HepG2 (cell line): ENCODE measurements around the gene AP4S1. TPM values are rescaled to one million over a fixed set of nuclear protein-coding genes. Genes with fewer than 3 reads are reported as not detected.

Source experiments
- ELF3 ChIP-seq: IDR thresholded peaks from 2 replicates; pipeline ENCODE4 v1.6.1; 2016; ENCODE audit warnings: missing genetic modification reagents, missing compliant biosample characterization
- ETV5 ChIP-seq: IDR thresholded peaks from 2 replicates; pipeline ENCODE4 v1.6.1; 2018; ENCODE audit warnings: missing biosample characterization, missing genetic modification reagents, inconsistent platforms, borderline replicate concordance
- FOXM1 ChIP-seq: sonication (generic); formaldehyde crosslinking; IDR thresholded peaks from 2 replicates; pipeline ENCODE4 v1.5.0; 2020; ENCODE audit warnings: missing genetic modification reagents
- KLF15 ChIP-seq: sonication (generic); formaldehyde crosslinking; IDR thresholded peaks from 2 replicates; pipeline ENCODE4 v1.8.1; 2023; ENCODE audit warnings: borderline replicate concordance, mild to moderate bottlenecking, inconsistent platforms, missing genetic modification reagents, mixed read lengths
- NFYB ChIP-seq: sonication (generic); formaldehyde crosslinking; IDR thresholded peaks from 2 replicates; pipeline ENCODE4 v1.4.0; 2020; ENCODE audit warnings: missing genetic modification reagents
- RBAK ChIP-seq: sonication (generic); formaldehyde crosslinking; IDR thresholded peaks from 2 replicates; pipeline ENCODE4 v1.5.1; 2020; ENCODE audit warnings: mild to moderate bottlenecking, missing genetic modification reagents
- SP140L ChIP-seq: sonication (generic); formaldehyde crosslinking; IDR thresholded peaks from 2 replicates; pipeline ENCODE4 v1.4.0; 2020; ENCODE audit warnings: missing genetic modification reagents, borderline replicate concordance
- SRSF4 ChIP-seq: fragments of 200-400 bp; formaldehyde crosslinking; IDR thresholded peaks from one replicate; pipeline ENCODE4 v1.6.1; 2018; ENCODE audit warnings: mild to moderate bottlenecking, low read depth, low read length, moderate library complexity; ENCODE audit not compliant: poor library complexity, severe bottlenecking
- TBX3 ChIP-seq: fragments of 450-650 bp; IDR thresholded peaks from 2 replicates; pipeline ENCODE4 v1.6.1; 2017; ENCODE audit warnings: antibody characterized with exemption, mild to moderate bottlenecking, inconsistent platforms, borderline replicate concordance
- ZBTB20 ChIP-seq: sonication (generic); formaldehyde crosslinking; IDR thresholded peaks from 2 replicates; pipeline ENCODE4 v1.8.1; 2023; ENCODE audit warnings: missing genetic modification reagents, low read depth, mild to moderate bottlenecking, borderline replicate concordance
- ZFP36L2 ChIP-seq: sonication (generic); formaldehyde crosslinking; IDR thresholded peaks from 2 replicates; pipeline ENCODE4 v1.4.0; 2020; ENCODE audit warnings: missing genetic modification reagents
- ZFP82 ChIP-seq: sonication (generic); formaldehyde crosslinking; IDR thresholded peaks from 2 replicates; pipeline ENCODE4 v1.5.1; 2020; ENCODE audit warnings: mild to moderate bottlenecking, missing genetic modification reagents, borderline replicate concordance
- ZNF18 ChIP-seq: sonication (generic); formaldehyde crosslinking; IDR thresholded peaks from 2 replicates; pipeline ENCODE4 v1.8.0; 2022; ENCODE audit warnings: mild to moderate bottlenecking, missing genetic modification reagents; ENCODE audit not compliant: insufficient replicate concordance
- ZNF335 ChIP-seq: sonication (generic); formaldehyde crosslinking; IDR thresholded peaks from 2 replicates; pipeline ENCODE4 v1.4.0; 2020; ENCODE audit warnings: missing genetic modification reagents
- ZNF766 ChIP-seq: sonication (generic); formaldehyde crosslinking; IDR thresholded peaks from 2 replicates; pipeline ENCODE4 v1.5.0; 2020; ENCODE audit warnings: missing genetic modification reagents, borderline replicate concordance
- ZNF839 ChIP-seq: sonication (generic); formaldehyde crosslinking; IDR thresholded peaks from 2 replicates; pipeline ENCODE4 v1.4.0; 2020; ENCODE audit warnings: missing genetic modification reagents, mild to moderate bottlenecking, borderline replicate concordance
- ZNF850 ChIP-seq: sonication (generic); formaldehyde crosslinking; conservative IDR thresholded peaks from 2 replicates; pipeline ENCODE4 v1.9.0; 2021; ENCODE audit warnings: mild to moderate bottlenecking, missing genetic modification reagents
- polyA plus RNA-seq, 8 experiments: library from polyadenylated mRNA; depleted of rRNA in 3 of 8; stranded (reverse) in 7 of 8; unstranded in 1 of 8; fragments of >200 nt; fragmentation: Illumina TruSeq in 4 of 8; extraction: Trizol in 4 of 8; gene quantifications; 2 replicates each; pipeline versions ENCODE4 v1.2.1 to v1.2.3, GENCODE V29; 2011 to 2016; ENCODE audit warnings: low read depth in 4 of 8, missing spikeins in 1 of 8, mixed read lengths in 1 of 8; ENCODE audit not compliant: insufficient read depth in 1 of 8
- total RNA-seq, 5 experiments: library from RNA; depleted of rRNA; stranded (reverse); fragments of >200 nt; fragmentation: Illumina TruSeq; extraction: Trizol; gene quantifications; 2 replicates each; pipeline ENCODE4 v1.2.3, GENCODE V29; 2016; ENCODE audit warnings: low read depth in 1 of 5
- TF ChIP-seq, protein P1 (sequence below): sonication (generic); formaldehyde crosslinking; IDR thresholded peaks from 2 replicates; pipeline ENCODE4 v1.5.0; 2020; ENCODE audit warnings: missing genetic modification reagents

The AP4S1 gene
- total and polyA plus RNA-seq, 2 of the 13 experiments (the other 11 are each of a cell fraction or from before 2014, with no cell fraction given): 3.9 to 21.1 TPM

GRCh38 chr14:31029016-31029970 is 3.8 kb downstream of the AP4S1 start (continued):
- TF ChIP-seq, protein P1, sequence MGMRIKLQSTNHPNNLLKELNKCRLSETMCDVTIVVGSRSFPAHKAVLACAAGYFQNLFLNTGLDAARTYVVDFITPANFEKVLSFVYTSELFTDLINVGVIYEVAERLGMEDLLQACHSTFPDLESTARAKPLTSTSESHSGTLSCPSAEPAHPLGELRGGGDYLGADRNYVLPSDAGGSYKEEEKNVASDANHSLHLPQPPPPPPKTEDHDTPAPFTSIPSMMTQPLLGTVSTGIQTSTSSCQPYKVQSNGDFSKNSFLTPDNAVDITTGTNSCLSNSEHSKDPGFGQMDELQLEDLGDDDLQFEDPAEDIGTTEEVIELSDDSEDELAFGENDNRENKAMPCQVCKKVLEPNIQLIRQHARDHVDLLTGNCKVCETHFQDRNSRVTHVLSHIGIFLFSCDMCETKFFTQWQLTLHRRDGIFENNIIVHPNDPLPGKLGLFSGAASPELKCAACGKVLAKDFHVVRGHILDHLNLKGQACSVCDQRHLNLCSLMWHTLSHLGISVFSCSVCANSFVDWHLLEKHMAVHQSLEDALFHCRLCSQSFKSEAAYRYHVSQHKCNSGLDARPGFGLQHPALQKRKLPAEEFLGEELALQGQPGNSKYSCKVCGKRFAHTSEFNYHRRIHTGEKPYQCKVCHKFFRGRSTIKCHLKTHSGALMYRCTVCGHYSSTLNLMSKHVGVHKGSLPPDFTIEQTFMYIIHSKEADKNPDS (CRISPR knock-in tag): no peak
- TF ChIP-seq RBAK (CRISPR knock-in tag) (no peak), NFYB (CRISPR knock-in tag) (no peak), TBX3 (no peak), ELF3 (0 out of 2 replicates have a peak, but pooled peaks have one; percentile 4), KLF15 (no peak), ZBTB20 (CRISPR knock-in tag) (no peak), SP140L (CRISPR knock-in tag) (no peak), SRSF4 (no peak), ZNF335 (CRISPR knock-in tag) (no peak), ZNF850 (no peak), ETV5 (no peak), ZFP36L2 (CRISPR knock-in tag) (no peak), ZNF839 (CRISPR knock-in tag) (no peak), ZNF18 (no peak), ZNF766 (CRISPR knock-in tag) (no peak; the same call in 1 of the 2 replicates), FOXM1 (CRISPR knock-in tag) (no peak), ZFP82 (CRISPR knock-in tag) (no peak)
